Fibroblast of lung (primary cell): ENCODE data around the gene UGGT2.

ENCODE experiments used
- EZH2 ChIP-seq: IDR thresholded peaks from 2 replicates; pipeline ENCODE4 v1.5.1; 2012; ENCODE audit warnings: low read length, control low read depth, mild to moderate bottlenecking; ENCODE audit errors: missing control alignments
- TF ChIP-seq, protein P1 (sequence below), 2 donors: IDR thresholded peaks in 1 of 2; conservative IDR thresholded peaks in 1 of 2; 1 replicate in 1 of 2; 2 replicates in 1 of 2; pipeline ENCODE4 v1.5.1; 2011 to 2012; ENCODE audit warnings: low read length in 2 of 2, control low read depth in 1 of 2, inconsistent platforms in 1 of 2, low read depth in 1 of 2, mild to moderate bottlenecking in 1 of 2

DNA sequence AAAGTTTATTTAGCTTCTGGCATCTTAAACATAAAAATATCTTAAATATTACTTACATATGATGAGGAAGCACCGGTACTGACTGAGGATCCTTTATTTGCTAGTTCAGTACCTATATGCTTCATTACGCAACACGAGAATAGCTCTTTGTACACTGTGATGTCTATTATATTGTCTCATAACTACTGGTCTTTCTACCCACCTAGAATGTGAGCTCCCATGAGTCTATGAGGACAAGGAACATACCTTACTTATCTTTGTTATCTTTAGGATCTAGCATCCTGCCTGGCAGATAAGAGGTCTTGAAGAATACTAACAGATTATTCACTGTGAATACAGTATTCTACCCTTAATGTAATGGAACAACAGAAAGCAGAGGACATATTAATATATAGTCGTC, 251.4 kb downstream of the UGGT2 start:
- TF ChIP-seq, protein P1, sequence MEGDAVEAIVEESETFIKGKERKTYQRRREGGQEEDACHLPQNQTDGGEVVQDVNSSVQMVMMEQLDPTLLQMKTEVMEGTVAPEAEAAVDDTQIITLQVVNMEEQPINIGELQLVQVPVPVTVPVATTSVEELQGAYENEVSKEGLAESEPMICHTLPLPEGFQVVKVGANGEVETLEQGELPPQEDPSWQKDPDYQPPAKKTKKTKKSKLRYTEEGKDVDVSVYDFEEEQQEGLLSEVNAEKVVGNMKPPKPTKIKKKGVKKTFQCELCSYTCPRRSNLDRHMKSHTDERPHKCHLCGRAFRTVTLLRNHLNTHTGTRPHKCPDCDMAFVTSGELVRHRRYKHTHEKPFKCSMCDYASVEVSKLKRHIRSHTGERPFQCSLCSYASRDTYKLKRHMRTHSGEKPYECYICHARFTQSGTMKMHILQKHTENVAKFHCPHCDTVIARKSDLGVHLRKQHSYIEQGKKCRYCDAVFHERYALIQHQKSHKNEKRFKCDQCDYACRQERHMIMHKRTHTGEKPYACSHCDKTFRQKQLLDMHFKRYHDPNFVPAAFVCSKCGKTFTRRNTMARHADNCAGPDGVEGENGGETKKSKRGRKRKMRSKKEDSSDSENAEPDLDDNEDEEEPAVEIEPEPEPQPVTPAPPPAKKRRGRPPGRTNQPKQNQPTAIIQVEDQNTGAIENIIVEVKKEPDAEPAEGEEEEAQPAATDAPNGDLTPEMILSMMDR (conservative IDR thresholded peaks at IDR 0.05 in 1 of 2, IDR thresholded peaks at IDR 0.05 in 1 of 2; ENCODE audit: low read depth in 1 of 2, low read length in 2 of 2): no peak
- TF ChIP-seq EZH2: no peak
